ENCODE results near the gene UBTF.

The UBTF gene

GRCh38 chr17:44178133-44178532, 41.3 kb downstream of the UBTF start:
- in situ Hi-C loops (cut with HindIII; ENCODE audit: low sequenced_read_pairs) = no loop called here

- in situ Hi-C loops (cut with HindIII; ENCODE audit: low sequenced_read_pairs) = no loop called here
These were observed 41.8 kb downstream of the UBTF start for GRCh38 chr17:44177640-44178039.

- in situ Hi-C loops (cut with HindIII; ENCODE audit: low sequenced_read_pairs) = no loop called here
These were observed 42.6 kb downstream of the UBTF start for GRCh38 chr17:44176671-44177501.

- in situ Hi-C loops (cut with HindIII; ENCODE audit: low sequenced_read_pairs) = no loop called here
These were observed 43.2 kb downstream of the UBTF start for GRCh38 chr17:44176257-44176656.

GRCh38 chr17:44174427-44174826, 45.0 kb downstream of the UBTF start:
- in situ Hi-C loops (cut with HindIII; ENCODE audit: low sequenced_read_pairs) = no loop called here

- in situ Hi-C loops (cut with HindIII; ENCODE audit: low sequenced_read_pairs) = no loop called here
These were observed 47.5 kb downstream of the UBTF start for GRCh38 chr17:44171931-44172455.

GRCh38 chr17:44170499-44171201, 48.8 kb downstream of the UBTF start, which contains the start of gene ASB16:
ASB16 (plus strand) TSS chr17:44170704; CDS start chr17:44170790, 86 bp downstream.
- in situ Hi-C loops (cut with HindIII; ENCODE audit: low sequenced_read_pairs) = no loop called here

- in situ Hi-C loops (cut with HindIII; ENCODE audit: low sequenced_read_pairs) = no loop called here
These were observed 49.4 kb downstream of the UBTF start for GRCh38 chr17:44170135-44170498.

GRCh38 chr17:44167181-44167861, 52.2 kb downstream of the UBTF start:
- in situ Hi-C loops (cut with HindIII; ENCODE audit: low sequenced_read_pairs) = no loop called here

- in situ Hi-C loops (cut with HindIII; ENCODE audit: low sequenced_read_pairs) = no loop called here
These were observed 55.0 kb downstream of the UBTF start for GRCh38 chr17:44164476-44164875.

- in situ Hi-C loops (cut with HindIII; ENCODE audit: low sequenced_read_pairs) = no loop called here
These were observed 59.8 kb downstream of the UBTF start for GRCh38 chr17:44159519-44160210.

- in situ Hi-C loops (cut with HindIII; ENCODE audit: low sequenced_read_pairs) = no loop called here
These were observed 64.0 kb downstream of the UBTF start for GRCh38 chr17:44155488-44155887.
